ENCODE data around the gene NSF. TPM values are rescaled to one million over a fixed set of nuclear protein-coding genes. Genes with fewer than 3 reads are reported as not detected.
"Not testable (repeated sequence)": the region's sequence is repeated elsewhere in the genome, so short reads cannot be mapped to it uniquely, and the experiment has no call there.

The NSF gene
- total RNA-seq, 1 donor from 2014 or later, result 13.0 TPM

GRCh38 chr17:46683653-46684052 is 93.2 kb downstream of the NSF start:
- H3K9me3 ChIP-seq; H3K27me3 ChIP-seq; intact Hi-C loops (cut with DNase I): not testable (repeated sequence)

GRCh38 chr17:46685284-46685683 is 94.8 kb downstream of the NSF start:
- H3K27me3 ChIP-seq; H3K36me3 ChIP-seq; H3K27ac ChIP-seq; H3K4me3 ChIP-seq; H3K4me1 ChIP-seq; H3K9me3 ChIP-seq; DNase-seq (ENCODE audit: low spot score in 2 of 2); intact Hi-C loops (cut with DNase I): not testable (repeated sequence)

More at GRCh38 chr17:46683653-46684052, 93.2 kb downstream of the NSF start:
- H3K27ac ChIP-seq; H3K36me3 ChIP-seq; DNase-seq (ENCODE audit: low spot score in 2 of 2); H3K4me1 ChIP-seq; H3K4me3 ChIP-seq: not testable (repeated sequence)

DNA sequence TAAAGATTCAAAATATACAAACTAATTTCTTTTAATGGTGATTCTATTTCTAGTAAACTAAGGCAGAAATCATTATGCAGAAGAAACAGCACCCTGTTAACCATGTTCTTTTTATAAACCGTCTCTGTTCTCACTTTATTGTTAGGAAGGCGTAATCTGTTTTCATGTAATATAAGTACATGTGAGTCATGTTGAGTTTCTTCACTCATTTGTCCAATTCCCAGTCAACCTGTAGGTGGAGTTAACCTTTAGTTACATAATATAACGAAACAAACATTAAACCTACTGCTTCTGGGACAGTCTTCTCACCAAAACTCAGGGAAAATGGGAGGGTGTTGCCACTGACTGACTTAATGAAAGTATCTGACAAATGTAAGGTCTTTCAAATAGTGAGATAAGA is 101.7 kb downstream of the NSF start:
- H3K27me3 ChIP-seq; H3K4me1 ChIP-seq; H3K27ac ChIP-seq; H3K36me3 ChIP-seq; intact Hi-C loops (cut with DNase I); H3K9me3 ChIP-seq; DNase-seq (ENCODE audit: low spot score in 2 of 2); H3K4me3 ChIP-seq: not testable (repeated sequence)

GRCh38 chr17:46693283-46693682 is 102.8 kb downstream of the NSF start:
- intact Hi-C loops (cut with DNase I), result not testable (repeated sequence)

DNA sequence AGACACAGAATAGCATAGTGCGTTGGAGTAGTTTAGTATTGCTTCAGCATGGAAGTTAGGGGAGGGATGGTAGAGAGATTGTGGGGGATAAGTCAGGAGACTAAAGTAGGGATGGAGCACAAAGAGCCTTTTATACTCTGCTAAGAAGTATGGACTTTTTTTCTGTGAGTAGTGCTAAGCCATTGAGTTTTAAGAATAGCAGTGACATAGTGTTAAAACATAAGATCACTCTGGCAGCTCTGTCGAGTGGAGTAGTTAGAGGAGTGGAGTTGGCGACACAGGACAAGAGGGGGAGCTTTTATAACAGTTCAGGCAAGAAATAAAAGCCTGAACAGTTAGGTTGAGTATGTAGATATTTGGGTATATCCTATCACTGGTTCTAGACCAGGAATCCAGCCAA is 106.1 kb downstream of the NSF start:
- intact Hi-C loops (cut with DNase I); H3K27ac ChIP-seq: not testable (repeated sequence)

More at GRCh38 chr17:46693283-46693682, 102.8 kb downstream of the NSF start:
- DNase-seq (ENCODE audit: low spot score in 2 of 2); H3K27me3 ChIP-seq; H3K9me3 ChIP-seq; H3K36me3 ChIP-seq; H3K27ac ChIP-seq; H3K4me1 ChIP-seq; H3K4me3 ChIP-seq: not testable (repeated sequence)

DNA sequence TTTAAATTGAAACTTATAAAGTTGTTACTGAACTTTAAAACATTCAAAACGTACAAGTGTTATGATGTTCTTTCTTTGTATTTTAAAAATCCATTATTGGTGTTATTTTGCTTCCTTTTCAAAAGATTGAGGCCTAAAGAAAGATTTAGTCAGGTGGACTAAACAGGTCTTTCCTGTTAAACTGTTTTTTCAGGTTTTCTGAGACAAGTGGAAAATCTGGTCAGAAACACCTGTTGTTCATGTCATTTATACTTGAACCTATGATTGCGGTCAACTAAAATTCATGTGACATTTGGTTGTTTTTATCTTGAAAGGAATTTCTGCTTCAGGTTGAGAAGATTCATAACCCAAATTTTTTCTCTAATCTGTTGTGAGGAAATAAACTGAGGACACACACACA is 108.5 kb downstream of the NSF start:
- H3K27me3 ChIP-seq; H3K4me1 ChIP-seq; DNase-seq (ENCODE audit: low spot score in 2 of 2): not testable (repeated sequence)

More for the DNA sequence above, 106.1 kb downstream of the NSF start:
- not testable (repeated sequence) for H3K4me3 ChIP-seq; H3K9me3 ChIP-seq; H3K4me1 ChIP-seq; H3K27me3 ChIP-seq; H3K36me3 ChIP-seq; DNase-seq (ENCODE audit: low spot score in 2 of 2)

GRCh38 chr17:46717999-46718398 is 127.5 kb downstream of the NSF start:
- no peak for DNase-seq (ENCODE audit: low spot score in 2 of 2)
- no peaks in the 10 kb centered on the region for H3K9me3 ChIP-seq
- intact Hi-C loops (cut with DNase I), result no loop called here
- peaks cover 6 to 9% of the 10 kb centered on the region in 2 donors for H3K36me3 ChIP-seq
- H3K27ac ChIP-seq, result no peak overlapping the region
- no peak overlapping the region for H3K4me3 ChIP-seq
- no peaks in the 10 kb centered on the region for H3K27me3 ChIP-seq
- H3K4me1 ChIP-seq, result no peaks in the 10 kb centered on the region
- no peak for TF ChIP-seq CTCF (IDR thresholded peaks at IDR 0.05)

More for the DNA sequence above, 108.5 kb downstream of the NSF start:
- H3K9me3 ChIP-seq; H3K36me3 ChIP-seq; intact Hi-C loops (cut with DNase I); H3K4me3 ChIP-seq; H3K27ac ChIP-seq: not testable (repeated sequence)

DNA sequence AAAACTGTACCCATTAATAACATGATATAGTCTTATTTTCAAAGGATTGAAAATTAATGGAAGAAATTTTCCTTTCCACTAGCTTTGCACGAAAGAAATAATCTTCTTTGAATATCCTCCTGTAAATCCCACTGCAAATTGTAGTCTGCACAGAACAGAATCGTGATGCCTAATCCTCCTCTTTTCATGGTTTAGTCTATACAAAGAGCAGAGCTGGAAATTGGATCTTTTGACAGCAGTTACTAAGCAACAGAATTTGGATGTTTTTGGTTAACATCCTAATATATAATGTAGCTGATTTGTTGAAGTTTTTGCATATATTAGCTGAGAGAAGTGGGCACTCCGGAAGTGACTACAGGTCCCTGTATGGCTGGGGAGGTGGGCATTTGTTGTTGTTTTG is 129.4 kb downstream of the NSF start:
- Histone ChIP-seq H3K27ac (no peak overlapping the region), H3K9me3 (no peaks in the 10 kb centered on the region), H3K36me3 (peaks cover 0 to 12% of the 10 kb centered on the region in 2 donors), H3K27me3 (no peaks in the 10 kb centered on the region), H3K4me3 (no peak overlapping the region), H3K4me1 (no peaks in the 10 kb centered on the region)
- intact Hi-C loops (cut with DNase I), result no loop called here
- no peak for DNase-seq (ENCODE audit: low spot score in 2 of 2)
- no peak for TF ChIP-seq CTCF (IDR thresholded peaks at IDR 0.05)

GRCh38 chr17:46720408-46720807 is 129.9 kb downstream of the NSF start:
- Histone ChIP-seq H3K9me3 (no peaks in the 10 kb centered on the region), H3K27ac (no peak overlapping the region), H3K36me3 (peaks cover 0 to 12% of the 10 kb centered on the region in 2 donors), H3K27me3 (no peaks in the 10 kb centered on the region), H3K4me3 (no peak overlapping the region), H3K4me1 (no peaks in the 10 kb centered on the region)
- intact Hi-C loops (cut with DNase I), result no loop called here
- no peak for TF ChIP-seq CTCF (IDR thresholded peaks at IDR 0.05)
- no peak for DNase-seq (ENCODE audit: low spot score in 2 of 2)

Measured in ascending aorta (tissue), 2 donors.